HepG2 (cell line): ENCODE data around the gene SMYD5. TPM values are rescaled to one million over a fixed set of nuclear protein-coding genes. Genes with fewer than 3 reads are reported as not detected.
A peak's percentile ranks its signal among the peaks of the same experiment; 100 is the strongest.

Experiments used
- BCL6 ChIP-seq: IDR thresholded peaks from 2 replicates; pipeline ENCODE4 v1.6.1; 2016; ENCODE audit warnings: missing genetic modification reagents, missing compliant biosample characterization
- BRCA1 ChIP-seq: sonication (generic); formaldehyde crosslinking; IDR thresholded peaks from 2 replicates; pipeline ENCODE4 v1.4.0; 2020; ENCODE audit warnings: missing genetic modification reagents
- EP300 ChIP-seq, 3 experiments: sonication (generic) in 1 of 3; formaldehyde crosslinking in 1 of 3; IDR thresholded peaks; 2 replicates each; pipeline versions ENCODE4 v1.5.1 to v1.6.1; 2011 to 2020; ENCODE audit warnings: low read depth in 2 of 3, low read length in 2 of 3, borderline replicate concordance in 1 of 3, improper control_type of control experiment in 1 of 3, mild to moderate bottlenecking in 1 of 3, missing genetic modification reagents in 1 of 3, moderate library complexity in 1 of 3
- HCFC1 ChIP-seq: fragments of 150-350 bp; IDR thresholded peaks from 2 replicates; pipeline ENCODE4 v1.6.1; 2014; ENCODE audit warnings: low read depth, low read length
- JUND ChIP-seq: sonication (generic); formaldehyde crosslinking; IDR thresholded peaks from 2 replicates; pipeline ENCODE4 v1.8.0; 2022; ENCODE audit warnings: mild to moderate bottlenecking, missing genetic modification reagents
- KMT2B ChIP-seq: IDR thresholded peaks from 2 replicates; pipeline ENCODE4 v1.6.1; 2016; ENCODE audit warnings: missing genetic modification reagents, missing compliant biosample characterization
- MAZ ChIP-seq, 2 experiments: sonication (generic) in 1 of 2; formaldehyde crosslinking in 1 of 2; IDR thresholded peaks; 2 replicates each; pipeline versions ENCODE4 v1.5.0 to v1.6.1; 2012 to 2020; ENCODE audit warnings: low read depth in 2 of 2, mild to moderate bottlenecking in 2 of 2, borderline replicate concordance in 1 of 2, improper control_type of control experiment in 1 of 2, low read length in 1 of 2, missing genetic modification reagents in 1 of 2, moderate library complexity in 1 of 2
- MIER3 ChIP-seq: IDR thresholded peaks from 2 replicates; pipeline ENCODE4 v1.6.1; 2016; ENCODE audit warnings: missing compliant biosample characterization, borderline replicate concordance
- MIXL1 ChIP-seq: IDR thresholded peaks from 2 replicates; pipeline ENCODE4 v1.6.1; 2016
- MTF2 ChIP-seq: sonication (generic); formaldehyde crosslinking; IDR thresholded peaks from 2 replicates; pipeline ENCODE4 v1.5.0; 2020; ENCODE audit warnings: missing genetic modification reagents, borderline replicate concordance
- POLR2A ChIP-seq, 2 experiments: IDR thresholded peaks; 2 replicates each; pipeline ENCODE4 v1.6.1; 2011; ENCODE audit warnings: low read depth in 2 of 2, low read length in 2 of 2, mild to moderate bottlenecking in 1 of 2, moderate library complexity in 1 of 2; ENCODE audit not compliant: insufficient read depth in 1 of 2
- SMAD3 ChIP-seq: sonication (generic); formaldehyde crosslinking; IDR thresholded peaks from 2 replicates; pipeline ENCODE4 v1.4.0; 2020; ENCODE audit warnings: missing genetic modification reagents
- THAP11 ChIP-seq: IDR thresholded peaks from 2 replicates; pipeline ENCODE4 v1.6.1; 2016; ENCODE audit warnings: missing biosample characterization, missing genetic modification reagents
- TSC22D2 ChIP-seq: sonication (generic); formaldehyde crosslinking; IDR thresholded peaks from 2 replicates; pipeline ENCODE4 v1.5.1; 2020; ENCODE audit warnings: missing genetic modification reagents, mild to moderate bottlenecking, borderline replicate concordance
- ZBTB42 ChIP-seq: sonication (generic); formaldehyde crosslinking; IDR thresholded peaks from 2 replicates; pipeline ENCODE4 v1.5.0; 2020; ENCODE audit warnings: mild to moderate bottlenecking, missing genetic modification reagents
- ZC3H13 ChIP-seq: sonication (generic); formaldehyde crosslinking; IDR thresholded peaks from 2 replicates; pipeline ENCODE4 v1.8.1; 2023; ENCODE audit warnings: mild to moderate bottlenecking, missing genetic modification reagents, moderate library complexity
- ZC3H4 ChIP-seq: sonication (generic); formaldehyde crosslinking; IDR thresholded peaks from 2 replicates; pipeline ENCODE4 v1.4.0; 2020; ENCODE audit warnings: missing genetic modification reagents, borderline replicate concordance
- ZFP82 ChIP-seq: sonication (generic); formaldehyde crosslinking; IDR thresholded peaks from 2 replicates; pipeline ENCODE4 v1.5.1; 2020; ENCODE audit warnings: mild to moderate bottlenecking, missing genetic modification reagents, borderline replicate concordance
- ZNF282 ChIP-seq: fragments of 450-650 bp; IDR thresholded peaks from 2 replicates; pipeline ENCODE4 v1.6.1; 2018; ENCODE audit not compliant: partially characterized antibody
- ZNF333 ChIP-seq: sonication (generic); formaldehyde crosslinking; IDR thresholded peaks from 2 replicates; pipeline ENCODE4 v1.4.0; 2020; ENCODE audit warnings: mild to moderate bottlenecking, missing genetic modification reagents, borderline replicate concordance
- ZNF382 ChIP-seq: sonication (generic); formaldehyde crosslinking; IDR thresholded peaks from 2 replicates; pipeline ENCODE4 v1.5.0; 2020; ENCODE audit warnings: missing genetic modification reagents, mild to moderate bottlenecking, borderline replicate concordance
- ZNF766 ChIP-seq: sonication (generic); formaldehyde crosslinking; IDR thresholded peaks from 2 replicates; pipeline ENCODE4 v1.5.0; 2020; ENCODE audit warnings: missing genetic modification reagents, borderline replicate concordance
- polyA plus RNA-seq, 8 experiments: library from polyadenylated mRNA; depleted of rRNA in 3 of 8; stranded (reverse) in 7 of 8; unstranded in 1 of 8; fragments of >200 nt; fragmentation: Illumina TruSeq in 4 of 8; extraction: Trizol in 4 of 8; gene quantifications; 2 replicates each; pipeline versions ENCODE4 v1.2.1 to v1.2.3, GENCODE V29; 2011 to 2016; ENCODE audit warnings: low read depth in 4 of 8, missing spikeins in 1 of 8, mixed read lengths in 1 of 8; ENCODE audit not compliant: insufficient read depth in 1 of 8
- total RNA-seq, 5 experiments: library from RNA; depleted of rRNA; stranded (reverse); fragments of >200 nt; fragmentation: Illumina TruSeq; extraction: Trizol; gene quantifications; 2 replicates each; pipeline ENCODE4 v1.2.3, GENCODE V29; 2016; ENCODE audit warnings: low read depth in 1 of 5
- TF ChIP-seq, protein P1 (sequence below): sonication (generic); formaldehyde crosslinking; IDR thresholded peaks from 2 replicates; pipeline ENCODE4 v1.5.1; 2020; ENCODE audit warnings: mild to moderate bottlenecking, missing genetic modification reagents, moderate library complexity
- TF ChIP-seq, protein P2 (sequence below): sonication (generic); formaldehyde crosslinking; IDR thresholded peaks from 2 replicates; pipeline ENCODE4 v1.8.1; 2023; ENCODE audit warnings: mild to moderate bottlenecking, missing genetic modification reagents, borderline replicate concordance
- TF ChIP-seq, protein P3 (sequence below): sonication (generic); formaldehyde crosslinking; IDR thresholded peaks from 2 replicates; pipeline ENCODE4 v1.4.0; 2020; ENCODE audit warnings: mild to moderate bottlenecking, missing genetic modification reagents

SMYD5 gene
- total and polyA plus RNA-seq, 2 of the 13 experiments (the other 11 are each of a cell fraction or from before 2014, with no cell fraction given), result 55.8 to 70.4 TPM

DNA sequence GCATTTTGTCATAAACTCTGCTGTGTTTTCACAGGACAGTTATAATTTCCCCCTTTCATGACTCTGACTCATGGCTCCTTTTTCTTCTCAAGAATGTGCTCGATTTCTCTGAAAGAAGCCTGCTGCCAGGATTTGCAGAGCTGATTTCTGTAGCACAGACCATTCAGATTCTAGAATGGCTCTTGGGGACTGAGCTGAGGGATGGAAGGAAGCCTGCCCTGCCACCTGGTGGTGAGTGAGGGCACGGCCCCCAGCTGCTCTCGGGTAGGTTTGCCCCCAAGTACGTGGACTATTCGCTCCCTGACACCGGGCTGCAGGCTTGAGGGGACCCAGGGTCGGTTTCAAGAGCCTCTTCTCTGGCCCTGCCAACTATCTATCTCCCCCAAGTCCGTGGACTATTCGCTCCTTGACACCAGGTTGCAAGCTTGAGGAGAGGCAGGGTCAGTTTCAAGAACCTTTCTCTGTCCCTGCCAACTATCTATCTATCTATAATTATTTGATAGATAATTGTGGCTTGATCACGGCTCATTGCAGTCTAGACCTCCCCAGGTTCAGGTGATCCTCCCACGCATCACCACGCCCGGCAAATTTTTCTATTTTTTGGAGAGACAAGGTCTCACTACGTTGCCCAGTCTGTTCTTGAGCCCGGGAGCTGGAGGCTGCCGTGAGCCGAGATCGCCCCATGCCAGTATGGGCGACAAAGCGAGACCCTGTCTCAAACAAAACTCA, 1.4 kb upstream of the SMYD5 start (continued):
- TF ChIP-seq EP300 (IDR thresholded peaks at IDR 0.05; ENCODE audit: low read depth in 2 of 2, low read length in 2 of 2), result no peak
- no peak for TF ChIP-seq EP300 (CRISPR knock-in tag; IDR thresholded peaks at IDR 0.05; ENCODE audit: borderline replicate concordance)
- no peak for TF ChIP-seq JUND (CRISPR knock-in tag)
- no peak for TF ChIP-seq ZC3H13 (CRISPR knock-in tag)
- TF ChIP-seq TSC22D2, result peak; percentile 42; the same call in 1 of the 2 replicates
- no peak for TF ChIP-seq ZNF333 (CRISPR knock-in tag)
- no peak; the same call in 1 of the 2 replicates for TF ChIP-seq MTF2 (CRISPR knock-in tag)
- no peak for TF ChIP-seq ZFP82 (CRISPR knock-in tag)
- peak; percentile 60; the same call in 1 of the 2 replicates for TF ChIP-seq MIER3 (CRISPR knock-in tag)
- no peak for TF ChIP-seq KMT2B (CRISPR knock-in tag)
- TF ChIP-seq ZNF382, result no peak
- TF ChIP-seq, protein P1, sequence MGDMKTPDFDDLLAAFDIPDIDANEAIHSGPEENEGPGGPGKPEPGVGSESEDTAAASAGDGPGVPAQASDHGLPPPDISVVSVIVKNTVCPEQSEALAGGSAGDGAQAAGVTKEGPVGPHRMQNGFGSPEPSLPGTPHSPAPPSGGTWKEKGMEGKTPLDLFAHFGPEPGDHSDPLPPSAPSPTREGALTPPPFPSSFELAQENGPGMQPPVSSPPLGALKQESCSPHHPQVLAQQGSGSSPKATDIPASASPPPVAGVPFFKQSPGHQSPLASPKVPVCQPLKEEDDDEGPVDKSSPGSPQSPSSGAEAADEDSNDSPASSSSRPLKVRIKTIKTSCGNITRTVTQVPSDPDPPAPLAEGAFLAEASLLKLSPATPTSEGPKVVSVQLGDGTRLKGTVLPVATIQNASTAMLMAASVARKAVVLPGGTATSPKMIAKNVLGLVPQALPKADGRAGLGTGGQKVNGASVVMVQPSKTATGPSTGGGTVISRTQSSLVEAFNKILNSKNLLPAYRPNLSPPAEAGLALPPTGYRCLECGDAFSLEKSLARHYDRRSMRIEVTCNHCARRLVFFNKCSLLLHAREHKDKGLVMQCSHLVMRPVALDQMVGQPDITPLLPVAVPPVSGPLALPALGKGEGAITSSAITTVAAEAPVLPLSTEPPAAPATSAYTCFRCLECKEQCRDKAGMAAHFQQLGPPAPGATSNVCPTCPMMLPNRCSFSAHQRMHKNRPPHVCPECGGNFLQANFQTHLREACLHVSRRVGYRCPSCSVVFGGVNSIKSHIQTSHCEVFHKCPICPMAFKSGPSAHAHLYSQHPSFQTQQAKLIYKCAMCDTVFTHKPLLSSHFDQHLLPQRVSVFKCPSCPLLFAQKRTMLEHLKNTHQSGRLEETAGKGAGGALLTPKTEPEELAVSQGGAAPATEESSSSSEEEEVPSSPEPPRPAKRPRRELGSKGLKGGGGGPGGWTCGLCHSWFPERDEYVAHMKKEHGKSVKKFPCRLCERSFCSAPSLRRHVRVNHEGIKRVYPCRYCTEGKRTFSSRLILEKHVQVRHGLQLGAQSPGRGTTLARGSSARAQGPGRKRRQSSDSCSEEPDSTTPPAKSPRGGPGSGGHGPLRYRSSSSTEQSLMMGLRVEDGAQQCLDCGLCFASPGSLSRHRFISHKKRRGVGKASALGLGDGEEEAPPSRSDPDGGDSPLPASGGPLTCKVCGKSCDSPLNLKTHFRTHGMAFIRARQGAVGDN (CRISPR knock-in tag), result peak; percentile 63
- no peak for TF ChIP-seq ZNF282
- peak; percentile 40; the same call in 1 of the 2 replicates for TF ChIP-seq THAP11 (CRISPR knock-in tag)
- TF ChIP-seq MAZ (IDR thresholded peaks at IDR 0.05; ENCODE audit: borderline replicate concordance, low read depth, low read length), result no peak
- 0 out of 2 replicates have a peak, but pooled peaks have one; percentile 63 for TF ChIP-seq MAZ (CRISPR knock-in tag; IDR thresholded peaks at IDR 0.05; ENCODE audit: low read depth)
- no peak for TF ChIP-seq BRCA1
- no peak for TF ChIP-seq MIXL1 (CRISPR knock-in tag)
- TF ChIP-seq ZBTB42, result no peak
- 0 out of 2 replicates have a peak, but pooled peaks have one; percentile 22 for TF ChIP-seq ZNF766 (CRISPR knock-in tag)
- TF ChIP-seq, protein P2, sequence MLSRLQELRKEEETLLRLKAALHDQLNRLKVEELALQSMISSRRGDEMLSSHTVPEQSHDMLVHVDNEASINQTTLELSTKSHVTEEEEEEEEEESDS, result no peak
- TF ChIP-seq, protein P3, sequence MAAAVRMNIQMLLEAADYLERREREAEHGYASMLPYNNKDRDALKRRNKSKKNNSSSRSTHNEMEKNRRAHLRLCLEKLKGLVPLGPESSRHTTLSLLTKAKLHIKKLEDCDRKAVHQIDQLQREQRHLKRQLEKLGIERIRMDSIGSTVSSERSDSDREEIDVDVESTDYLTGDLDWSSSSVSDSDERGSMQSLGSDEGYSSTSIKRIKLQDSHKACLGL (CRISPR knock-in tag), result no peak
- TF ChIP-seq BCL6 (CRISPR knock-in tag), result peak; percentile 46
- TF ChIP-seq HCFC1, result no peak
- peak; percentile 63; the same call in 1 of the 2 replicates for TF ChIP-seq SMAD3
- no peak for TF ChIP-seq ZC3H4 (CRISPR knock-in tag)
- peak in 1 of 2 experiments; percentile 36; a peak in 1 of 4 replicates for TF ChIP-seq POLR2A (IDR thresholded peaks at IDR 0.05; ENCODE audit: insufficient read depth in 1 of 2, low read depth in 2 of 2, low read length in 2 of 2)
